ENCODE results near the gene JAKMIP3. TPM values are rescaled to one million over a fixed set of nuclear protein-coding genes. Genes with fewer than 3 reads are reported as not detected.
A peak's percentile ranks its signal among the peaks of the same experiment; 100 is the strongest.

Gene JAKMIP3
- total RNA-seq, 6 donors from 2014 or later, result 0.13 to 3.1 (median 0.52) TPM; not detected in 2

- no peak overlapping the region for H3K4me3 ChIP-seq
- H3K27me3 ChIP-seq, result peaks cover 0 to 11% (median 8%) of the 10 kb centered on the region in 4 donors
- TF ChIP-seq, protein P1, sequence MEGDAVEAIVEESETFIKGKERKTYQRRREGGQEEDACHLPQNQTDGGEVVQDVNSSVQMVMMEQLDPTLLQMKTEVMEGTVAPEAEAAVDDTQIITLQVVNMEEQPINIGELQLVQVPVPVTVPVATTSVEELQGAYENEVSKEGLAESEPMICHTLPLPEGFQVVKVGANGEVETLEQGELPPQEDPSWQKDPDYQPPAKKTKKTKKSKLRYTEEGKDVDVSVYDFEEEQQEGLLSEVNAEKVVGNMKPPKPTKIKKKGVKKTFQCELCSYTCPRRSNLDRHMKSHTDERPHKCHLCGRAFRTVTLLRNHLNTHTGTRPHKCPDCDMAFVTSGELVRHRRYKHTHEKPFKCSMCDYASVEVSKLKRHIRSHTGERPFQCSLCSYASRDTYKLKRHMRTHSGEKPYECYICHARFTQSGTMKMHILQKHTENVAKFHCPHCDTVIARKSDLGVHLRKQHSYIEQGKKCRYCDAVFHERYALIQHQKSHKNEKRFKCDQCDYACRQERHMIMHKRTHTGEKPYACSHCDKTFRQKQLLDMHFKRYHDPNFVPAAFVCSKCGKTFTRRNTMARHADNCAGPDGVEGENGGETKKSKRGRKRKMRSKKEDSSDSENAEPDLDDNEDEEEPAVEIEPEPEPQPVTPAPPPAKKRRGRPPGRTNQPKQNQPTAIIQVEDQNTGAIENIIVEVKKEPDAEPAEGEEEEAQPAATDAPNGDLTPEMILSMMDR (IDR thresholded peaks at IDR 0.05), result no peak
- no peak for TF ChIP-seq POLR2AphosphoS5 (IDR thresholded peaks at IDR 0.05)
- no peak for TF ChIP-seq EP300 (IDR thresholded peaks at IDR 0.05)
- no peak for TF ChIP-seq POLR2A (IDR thresholded peaks at IDR 0.05)
- no peaks in the 10 kb centered on the region for H3K4me1 ChIP-seq
- WGBS, 2 donors, result 84 to 89% methylated on average over 18 to 24 of the region's 42 CpGs
- no peaks in the 10 kb centered on the region for H3K36me3 ChIP-seq
- ATAC-seq (ENCODE audit: low FRiP score in 2 of 2), result peak in 1 of 2 donors; percentile 32
- H3K27ac ChIP-seq, result no peak overlapping the region
- peak in 1 of 2 donors; percentile 67 for DNase-seq
- H3K9me3 ChIP-seq, result peaks cover 15 to 21% (median 19%) of the 10 kb centered on the region in 4 donors
Observed at GRCh38 chr10:132047575-132048293, 18.0 kb upstream of the JAKMIP3 start.

DNA sequence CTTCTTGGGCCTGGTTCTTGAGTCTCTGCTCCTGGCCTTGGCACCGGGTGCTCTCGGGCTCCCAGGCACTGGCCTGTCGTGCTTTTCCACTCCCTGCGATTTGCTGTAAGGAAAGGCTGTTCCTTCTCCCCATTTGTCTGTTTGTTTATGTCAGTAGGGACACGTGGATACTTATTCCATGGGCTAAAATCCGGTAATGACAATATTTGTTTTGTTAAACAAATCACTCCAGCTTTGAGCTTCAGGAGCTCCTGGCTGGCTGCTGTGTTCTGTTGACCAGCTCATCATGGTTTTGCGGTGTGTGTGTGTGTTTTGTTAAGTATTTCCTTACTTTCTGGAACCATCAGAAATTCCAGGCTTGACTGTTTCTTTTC, 17.5 kb upstream of the JAKMIP3 start:
- DNase-seq (no peak), ATAC-seq (ENCODE audit: low FRiP score in 2 of 2) (peak in 1 of 2 donors; percentile 31)
- H3K27me3 ChIP-seq, result peaks cover 0 to 10% (median 7%) of the 10 kb centered on the region in 4 donors
- peaks cover 15 to 27% (median 24%) of the 10 kb centered on the region in 4 donors for H3K9me3 ChIP-seq
- H3K27ac ChIP-seq, result no peak overlapping the region
- 58 to 60% methylated on average over 7 of the region's 7 CpGs for WGBS, 2 donors
- no peaks in the 10 kb centered on the region for H3K36me3 ChIP-seq
- H3K4me1 ChIP-seq, result no peaks in the 10 kb centered on the region
- TF ChIP-seq EP300 (IDR thresholded peaks at IDR 0.05) (no peak), POLR2AphosphoS5 (IDR thresholded peaks at IDR 0.05) (no peak), POLR2A (IDR thresholded peaks at IDR 0.05) (no peak)
- TF ChIP-seq, protein P1 (IDR thresholded peaks at IDR 0.05), result no peak
- H3K4me3 ChIP-seq, result no peak overlapping the region

GRCh38 chr10:132050191-132050590, 15.6 kb upstream of the JAKMIP3 start:
- DNase-seq (no peak), ATAC-seq (ENCODE audit: low FRiP score in 2 of 2) (no peak)
- peaks cover 0 to 1% (median 0%) of the 10 kb centered on the region in 4 donors for H3K27me3 ChIP-seq
- H3K4me3 ChIP-seq, result no peak overlapping the region
- no peak overlapping the region for H3K27ac ChIP-seq
- TF ChIP-seq POLR2AphosphoS5 (IDR thresholded peaks at IDR 0.05) (no peak), EP300 (IDR thresholded peaks at IDR 0.05) (no peak), POLR2A (IDR thresholded peaks at IDR 0.05) (no peak)
- TF ChIP-seq, protein P1 (IDR thresholded peaks at IDR 0.05), result no peak
- 68 to 69% methylated on average over 11 of the region's 11 CpGs for WGBS, 2 donors
- H3K9me3 ChIP-seq, result peaks cover 15 to 31% (median 27%) of the 10 kb centered on the region in 4 donors
- no peaks in the 10 kb centered on the region for H3K36me3 ChIP-seq
- H3K4me1 ChIP-seq, result no peaks in the 10 kb centered on the region

- WGBS, 2 donors, result 22 to 93% methylated on average over 1 of the region's 1 CpG
- no peak overlapping the region for H3K27ac ChIP-seq
- no peaks in the 10 kb centered on the region for H3K4me1 ChIP-seq
- H3K36me3 ChIP-seq, result no peaks in the 10 kb centered on the region
- DNase-seq (no peak), ATAC-seq (ENCODE audit: low FRiP score in 2 of 2) (no peak)
- no peaks in the 10 kb centered on the region for H3K27me3 ChIP-seq
- H3K4me3 ChIP-seq, result no peak overlapping the region
- peaks cover 15 to 31% (median 27%) of the 10 kb centered on the region in 4 donors for H3K9me3 ChIP-seq
- TF ChIP-seq POLR2A (IDR thresholded peaks at IDR 0.05), result no peak
- TF ChIP-seq POLR2AphosphoS5 (IDR thresholded peaks at IDR 0.05), result no peak
- no peak for TF ChIP-seq EP300 (IDR thresholded peaks at IDR 0.05)
- TF ChIP-seq, protein P1 (IDR thresholded peaks at IDR 0.05), result no peak
Observed at GRCh38 chr10:132052124-132052523, 13.6 kb upstream of the JAKMIP3 start.
